Subcutaneous adipose tissue (tissue), 4 donors: ENCODE results near the gene SLC5A10. TPM values are rescaled to one million over a fixed set of nuclear protein-coding genes. Genes with fewer than 3 reads are reported as not detected.

Source experiments
- CTCF ChIP-seq: fragments of 450-650 bp; IDR thresholded peaks from one replicate; pipeline ENCODE4 v1.5.1; 2016; ENCODE audit warnings: low read depth, mild to moderate bottlenecking, control low read depth, antibody characterized with exemption, moderate library complexity
- total RNA-seq, 4 donors: library from RNA; depleted of rRNA; stranded (reverse); fragments of >200 nt; gene quantifications; one replicate each; pipeline ENCODE4 v1.1.0, GENCODE V29; 2016

The SLC5A10 gene
- total RNA-seq, 4 donors from 2014 or later: 0.19 TPM; not detected in 3

- TF ChIP-seq CTCF: no peak
Observed at GRCh38 chr17:18961634-18962493, 9.9 kb downstream of the SLC5A10 start.

- no peak for TF ChIP-seq CTCF
Observed at GRCh38 chr17:18962494-18962815, 10.5 kb downstream of the SLC5A10 start.

- no peak for TF ChIP-seq CTCF
Observed at GRCh38 chr17:18963126-18964017, 11.4 kb downstream of the SLC5A10 start.

GRCh38 chr17:18964018-18964351 lies 12.0 kb downstream of the SLC5A10 start:
- TF ChIP-seq CTCF: no peak

GRCh38 chr17:18964550-18964949 lies 12.6 kb downstream of the SLC5A10 start:
- TF ChIP-seq CTCF: no peak

GRCh38 chr17:18965530-18966236 lies 13.7 kb downstream of the SLC5A10 start:
- no peak for TF ChIP-seq CTCF
